GM13976 (cell line): Measurements from ENCODE around the gene ALAS1.

Source experiments
- DNase-seq: peaks from one replicate; pipeline ENCODE4 v3.0.0; 2012; ENCODE audit warnings: low spot score
- CTCF ChIP-seq: IDR thresholded peaks from 2 replicates; pipeline ENCODE4 v1.5.1; 2012; ENCODE audit warnings: borderline replicate concordance, mild to moderate bottlenecking; ENCODE audit not compliant: insufficient read depth; ENCODE audit errors: extremely low read depth, missing control alignments, control extremely low read depth
- in situ Hi-C: fragments of 300-500 bp; cut with MboI; formaldehyde crosslinking; loops from one replicate; pipeline ENCODE4 v1.12.0; 2022; ENCODE audit warnings: low sequenced_read_pairs, mixed read lengths, inconsistent platforms; ENCODE audit not compliant: unreplicated experiment

Gene ALAS1

GRCh38 chr3:52233108-52233591 is 35.2 kb downstream of the ALAS1 start:
- DNase-seq: no peak
- in situ Hi-C loops: loop anchor here (10.0 kb wide), 1 partner anchor 112 kb away; no protein-coding TSS in a partner anchor
- no peak for TF ChIP-seq CTCF

- no peak for DNase-seq
- TF ChIP-seq CTCF: no peak
- in situ Hi-C loops: loop anchor here (10.0 kb wide), 1 partner anchor 111 kb away; no protein-coding TSS in a partner anchor
These were observed 36.0 kb downstream of the ALAS1 start for GRCh38 chr3:52233968-52234367.

- DNase-seq: no peak
- in situ Hi-C loops: loop anchor here (10.0 kb wide), 1 partner anchor 110 kb away; no protein-coding TSS in a partner anchor
- TF ChIP-seq CTCF: no peak
These were observed 36.8 kb downstream of the ALAS1 start for GRCh38 chr3:52234516-52235447.

- no peak for TF ChIP-seq CTCF
- no peak for DNase-seq
- in situ Hi-C loops: loop anchor here (10.0 kb wide), 1 partner anchor 108 kb away; no protein-coding TSS in a partner anchor
These were observed 38.5 kb downstream of the ALAS1 start for GRCh38 chr3:52236424-52236886.

GRCh38 chr3:52237006-52237656 is 39.2 kb downstream of the ALAS1 start:
- DNase-seq: no peak
- in situ Hi-C loops: loop anchor here (10.0 kb wide), 1 partner anchor 108 kb away; no protein-coding TSS in a partner anchor
- TF ChIP-seq CTCF: no peak

GRCh38 chr3:52237657-52238172 is 39.8 kb downstream of the ALAS1 start:
- in situ Hi-C loops: loop anchor here (10.0 kb wide), 1 partner anchor 107 kb away; no protein-coding TSS in a partner anchor
- no peak for TF ChIP-seq CTCF
- no peak for DNase-seq
